Measurements from ENCODE around the gene HGFAC.

- TF ChIP-seq YY1 (IDR thresholded peaks at IDR 0.05; ENCODE audit: low read depth) = no peak
- TF ChIP-seq REST (IDR thresholded peaks at IDR 0.05; ENCODE audit: low read depth) = no peak
- TF ChIP-seq EP300 (IDR thresholded peaks at IDR 0.05; ENCODE audit: borderline replicate concordance) = no peak
- no peak for TF ChIP-seq NFIC (IDR thresholded peaks at IDR 0.05)
- TF ChIP-seq, protein P1, sequence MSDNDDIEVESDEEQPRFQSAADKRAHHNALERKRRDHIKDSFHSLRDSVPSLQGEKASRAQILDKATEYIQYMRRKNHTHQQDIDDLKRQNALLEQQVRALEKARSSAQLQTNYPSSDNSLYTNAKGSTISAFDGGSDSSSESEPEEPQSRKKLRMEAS (IDR thresholded peaks at IDR 0.05) = no peak
- TF ChIP-seq, protein P2, sequence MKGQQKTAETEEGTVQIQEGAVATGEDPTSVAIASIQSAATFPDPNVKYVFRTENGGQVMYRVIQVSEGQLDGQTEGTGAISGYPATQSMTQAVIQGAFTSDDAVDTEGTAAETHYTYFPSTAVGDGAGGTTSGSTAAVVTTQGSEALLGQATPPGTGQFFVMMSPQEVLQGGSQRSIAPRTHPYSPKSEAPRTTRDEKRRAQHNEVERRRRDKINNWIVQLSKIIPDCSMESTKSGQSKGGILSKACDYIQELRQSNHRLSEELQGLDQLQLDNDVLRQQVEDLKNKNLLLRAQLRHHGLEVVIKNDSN (IDR thresholded peaks at IDR 0.05) = no peak
- no peak for TF ChIP-seq CEBPB (IDR thresholded peaks at IDR 0.05)
Observed at GRCh38 chr4:3414421-3415279, 27.1 kb upstream of the HGFAC start.
